GM19438 (cell line): Measurements from ENCODE around the gene POLG2.
"Not testable (repeated sequence)": the region's sequence is repeated elsewhere in the genome, so short reads cannot be mapped to it uniquely, and the experiment has no call there.

Source experiments
- ATAC-seq: cut with Tn5 transposase; IDR thresholded peaks from one replicate; pipeline ENCODE4 v1.9.1; 2021; ENCODE audit warnings: low read depth; ENCODE audit not compliant: unreplicated experiment

Gene POLG2

GRCh38 chr17:64506201-64506575 lies 9.3 kb upstream of the POLG2 start, which contains the start of gene DDX5:
Gene DDX5 (minus strand): TSS chr17:64506289. CDS start chr17:64506119, 170 bp downstream.
- ATAC-seq = peak; percentile 58

DNA sequence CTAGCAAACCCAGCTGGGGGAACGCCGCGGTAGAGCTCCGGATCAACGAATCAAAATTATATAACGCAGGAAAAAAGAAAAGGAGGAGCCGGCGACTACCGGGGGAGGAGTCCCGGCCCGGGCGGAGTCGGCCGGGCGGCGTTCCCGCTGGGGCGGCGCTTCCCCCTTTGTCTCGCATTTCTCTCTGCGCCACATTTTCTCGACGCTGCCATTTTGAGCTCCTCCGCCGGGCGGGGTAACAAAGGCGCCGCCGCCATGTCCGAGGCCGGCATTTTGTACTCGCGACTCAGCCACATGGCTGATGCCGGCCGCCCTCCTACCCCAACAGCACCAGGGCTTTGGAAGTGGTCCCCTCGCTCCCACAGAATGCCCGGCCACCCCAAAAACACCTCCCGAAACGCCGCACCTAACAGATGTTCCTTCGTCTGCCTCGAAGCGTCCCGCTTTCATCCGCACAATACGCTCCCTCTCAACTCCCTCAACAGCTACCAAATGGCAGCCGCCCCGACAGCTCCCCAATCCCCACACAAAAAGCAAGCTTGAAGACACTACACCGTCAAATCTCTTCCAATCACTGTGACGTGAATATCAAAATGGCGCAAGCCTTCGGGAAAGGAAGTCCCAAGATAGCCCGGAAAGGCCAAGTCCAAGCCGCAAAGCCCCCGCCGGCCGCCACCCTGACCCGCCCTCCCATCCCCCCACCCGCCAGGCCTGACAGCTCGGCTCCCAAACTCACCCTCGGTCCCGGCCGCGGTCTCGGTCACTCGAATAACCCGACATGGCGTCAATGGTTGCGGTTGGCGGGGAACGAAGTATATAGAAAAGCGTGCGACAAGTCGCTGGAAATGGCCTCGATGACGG lies 8.7 kb upstream of the POLG2 start:
- no peak for ATAC-seq

DNA sequence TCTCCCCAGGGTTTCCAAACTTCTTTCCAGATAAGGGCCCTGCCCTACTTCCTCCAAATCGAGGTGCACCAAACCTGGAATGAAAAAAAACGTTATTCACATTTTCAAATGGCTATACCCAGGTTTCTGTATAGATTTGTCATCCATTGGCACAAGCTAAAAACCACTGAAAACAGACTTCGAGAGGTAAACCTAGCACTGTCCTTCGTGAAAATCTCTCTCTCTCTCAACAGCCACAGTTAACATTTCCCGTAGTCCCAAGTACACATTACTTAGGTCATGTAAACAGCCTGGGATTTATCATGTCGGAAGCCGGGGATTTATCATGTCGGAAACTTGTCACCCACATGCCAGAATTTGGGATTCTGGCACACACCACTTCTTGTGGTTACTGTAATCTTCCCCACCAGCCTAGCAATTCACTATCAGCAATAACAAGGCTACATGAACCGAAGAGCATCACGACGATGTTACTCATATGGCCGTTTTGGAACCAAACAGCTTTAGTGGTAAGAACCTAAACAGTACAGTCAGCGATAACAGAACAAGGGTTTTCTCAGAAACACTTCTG lies 8.0 kb upstream of the POLG2 start:
- ATAC-seq = no peak

DNA sequence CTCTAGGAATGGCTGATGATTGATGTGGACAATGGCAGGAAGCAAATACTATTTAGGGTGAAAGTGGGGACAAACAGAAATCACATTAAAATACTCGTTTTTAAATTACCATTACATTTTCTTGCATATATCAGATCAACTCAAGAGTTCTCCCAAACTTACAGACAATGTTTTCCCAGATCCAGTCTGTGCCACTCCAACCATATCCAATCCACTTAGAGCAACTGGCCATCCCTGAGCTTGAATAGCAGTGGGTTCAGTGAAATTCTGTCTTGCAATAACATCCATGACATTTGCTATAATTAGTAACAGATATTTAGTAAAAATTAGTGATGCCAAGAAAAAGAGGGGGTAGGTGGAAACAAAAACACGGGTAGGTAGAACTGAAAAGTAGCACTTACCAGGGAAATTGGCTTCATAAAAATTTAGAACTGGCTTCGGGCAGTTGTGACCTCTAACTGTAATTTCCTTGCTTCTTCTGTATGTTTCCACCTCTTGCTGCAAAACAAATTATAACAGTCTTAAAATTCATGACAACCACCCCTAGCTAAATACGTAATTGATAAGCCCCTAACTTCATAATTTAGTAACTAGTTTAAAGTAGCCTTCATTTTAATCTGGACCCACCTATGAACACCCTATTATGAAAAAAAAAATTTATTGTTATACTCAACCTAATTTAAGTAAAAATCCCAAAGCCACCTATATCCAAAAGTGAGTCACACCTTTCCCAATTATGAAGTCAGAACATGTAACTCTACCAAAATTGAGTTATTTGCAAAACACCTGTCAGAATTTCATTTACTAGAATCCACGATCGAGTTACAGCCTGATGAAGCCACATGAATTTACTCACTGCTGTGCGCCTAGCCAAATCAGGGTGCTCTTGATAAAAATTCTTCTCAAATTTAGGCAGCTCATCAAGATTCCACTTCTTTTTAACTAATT lies 7.2 kb upstream of the POLG2 start:
- ATAC-seq = no peak

DNA sequence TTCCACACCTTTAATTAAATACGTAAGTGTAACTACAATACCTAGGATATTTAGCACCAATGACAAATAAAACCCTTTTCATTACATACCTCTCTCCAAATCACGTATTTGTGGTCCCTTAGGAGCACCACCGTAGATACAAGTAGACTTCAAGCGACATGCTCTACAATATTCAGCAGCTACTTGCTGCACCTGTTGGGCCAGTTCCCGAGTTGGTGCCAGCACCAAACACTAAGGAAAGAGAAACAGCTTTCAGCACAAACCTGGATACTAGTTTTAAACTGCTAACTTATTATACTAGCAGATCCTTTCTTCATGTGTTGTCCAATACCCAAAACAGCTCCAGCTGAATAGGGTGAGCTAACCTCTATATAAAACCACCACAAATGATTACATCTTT lies 6.5 kb upstream of the POLG2 start:
- no peak for ATAC-seq

DNA sequence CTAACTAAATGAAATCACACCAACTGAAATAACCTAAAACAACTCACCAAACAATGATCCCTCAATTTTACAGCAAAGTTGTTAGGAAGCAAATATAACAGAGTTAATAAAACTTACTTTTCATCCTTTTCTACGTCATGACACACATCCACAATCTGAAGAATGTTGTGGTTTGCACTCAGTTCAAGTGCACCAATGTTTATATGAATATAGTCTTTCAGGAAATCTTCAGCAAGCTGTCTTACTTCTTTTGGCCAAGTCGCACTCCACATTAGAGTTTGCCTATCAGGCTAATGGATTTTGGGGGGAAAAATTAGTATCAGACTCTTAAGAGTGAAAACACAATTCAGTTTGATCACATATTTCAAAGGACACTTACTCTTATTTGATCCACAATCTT lies 6.0 kb upstream of the POLG2 start:
- no peak for ATAC-seq

DNA sequence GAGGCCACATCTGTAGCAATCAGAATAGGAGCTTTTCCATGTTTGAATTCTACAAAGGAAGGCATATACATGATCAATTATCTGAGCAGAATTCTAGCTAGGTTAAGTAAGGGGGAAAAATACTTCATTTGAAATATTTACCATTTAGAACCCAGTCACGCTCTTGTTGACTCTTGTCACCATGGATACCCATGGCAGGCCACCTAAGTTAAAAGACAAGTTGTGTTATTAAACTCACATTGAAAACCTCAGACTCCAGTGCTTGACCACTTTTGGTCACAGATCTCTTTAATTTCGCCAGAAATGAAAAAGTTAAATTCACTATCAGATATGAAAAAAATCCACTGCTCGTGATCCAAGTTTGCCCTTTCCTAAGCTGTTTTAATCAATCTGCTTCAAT lies 5.2 kb upstream of the POLG2 start:
- no peak for ATAC-seq

DNA sequence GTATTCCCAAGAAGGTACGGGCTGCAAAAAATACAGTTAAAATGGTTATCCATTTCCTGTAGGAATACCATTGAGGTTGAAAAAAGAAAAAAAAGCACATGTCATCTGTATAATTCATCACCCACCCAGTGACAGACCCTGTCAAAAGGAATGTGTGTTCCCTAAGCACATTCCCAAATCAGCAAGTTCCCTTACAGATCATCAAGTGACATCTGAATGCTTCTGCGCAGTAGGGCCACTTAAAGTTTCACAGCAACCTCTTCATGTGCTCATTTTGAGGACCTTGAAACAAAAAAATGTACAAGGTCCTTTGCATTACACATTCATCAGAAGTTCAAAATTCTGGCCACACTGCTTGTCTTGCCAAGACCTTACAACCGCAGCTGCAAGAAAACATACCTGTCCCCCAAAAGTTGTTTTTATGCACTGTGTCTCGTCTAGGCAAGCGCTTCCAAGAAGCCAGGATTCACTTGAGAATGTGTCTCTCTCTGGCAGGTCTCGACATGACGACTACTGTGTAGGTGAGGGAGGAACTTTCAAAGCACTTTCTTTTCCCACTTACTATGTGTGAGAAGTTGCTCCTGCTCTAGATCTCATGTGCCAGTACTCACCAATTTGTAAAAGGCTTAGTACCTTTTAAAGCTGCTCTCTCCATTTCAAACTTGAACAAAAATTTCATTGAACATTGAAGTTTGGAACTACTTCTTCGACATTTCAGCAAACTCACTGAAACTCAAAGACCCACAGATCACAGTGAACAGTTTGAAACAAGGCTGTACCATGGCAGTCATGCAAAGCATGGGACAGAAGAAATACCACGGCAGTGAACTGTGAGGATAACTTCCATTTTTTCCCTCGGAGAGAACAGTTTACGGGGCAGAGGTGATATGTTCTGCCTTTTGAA lies 4.3 kb upstream of the POLG2 start:
- no peak for ATAC-seq

DNA sequence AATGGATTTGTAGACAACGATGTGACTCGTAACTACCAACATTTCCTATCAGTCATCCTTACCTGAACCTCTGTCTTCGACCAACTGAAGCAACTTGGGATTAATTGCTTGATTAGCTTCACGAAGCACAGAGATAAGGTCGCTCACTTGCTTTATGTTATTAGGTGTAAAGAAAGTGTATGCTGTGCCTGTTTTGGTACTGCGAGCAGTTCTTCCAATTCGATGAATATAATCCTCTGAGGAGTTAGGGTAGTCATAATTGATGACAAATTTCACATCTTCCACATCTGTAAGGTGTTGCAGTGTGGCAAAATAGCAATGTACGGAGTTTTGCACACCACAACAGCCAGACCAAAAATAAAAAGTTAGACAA lies 3.6 kb upstream of the POLG2 start:
- ATAC-seq = no peak

- no peak for ATAC-seq
Measured at GRCh38 chr17:64499805-64500486, 3.1 kb upstream of the POLG2 start.

GRCh38 chr17:64498308-64499203 lies 1.7 kb upstream of the POLG2 start:
- ATAC-seq = no peak

DNA sequence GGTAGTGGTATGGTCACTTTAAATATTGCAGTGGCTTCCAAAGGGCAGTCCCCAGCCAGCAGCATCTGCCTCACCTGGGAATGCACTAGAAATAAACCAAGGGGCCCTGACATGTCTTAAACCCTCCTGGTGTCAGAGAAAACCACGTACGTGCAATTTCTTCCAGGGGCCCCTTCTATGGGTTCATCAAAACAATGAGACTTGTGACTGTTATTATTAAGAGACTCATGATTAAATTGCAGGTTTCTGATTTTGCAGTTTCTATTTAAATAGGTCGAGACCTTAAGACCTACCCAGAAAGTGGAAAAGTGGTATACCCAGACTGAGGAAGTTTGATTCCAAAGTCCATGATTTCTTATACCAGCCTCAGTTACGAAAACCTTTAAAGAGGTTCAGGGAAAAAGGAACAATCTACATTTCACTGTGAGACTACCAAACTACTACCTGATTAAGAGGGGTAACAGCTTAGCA lies 746 bp upstream of the POLG2 start:
- ATAC-seq = no peak

GRCh38 chr17:64496348-64496785 lies 487 bp downstream of the POLG2 start:
- no peak for ATAC-seq

- ATAC-seq = not testable (repeated sequence)
Measured at GRCh38 chr17:64495300-64495699, 1.6 kb downstream of the POLG2 start.

DNA sequence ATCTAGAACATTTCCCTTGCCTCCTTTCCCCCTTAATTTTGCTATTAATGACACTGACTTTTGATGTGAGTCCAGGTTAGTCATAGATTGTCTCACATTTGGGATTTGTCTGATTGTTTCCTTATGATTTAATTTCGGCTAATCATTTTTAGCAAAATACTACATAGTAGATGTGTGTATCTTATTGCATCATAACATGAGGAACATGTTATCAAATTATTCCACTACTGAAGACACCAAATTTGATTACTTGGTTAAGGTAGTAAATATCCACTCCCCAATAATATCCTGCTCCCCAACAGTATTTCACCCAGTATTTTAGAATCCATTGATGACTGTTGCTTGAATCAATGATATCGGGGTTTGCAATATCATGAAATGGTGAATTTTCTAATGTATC lies 2.7 kb downstream of the POLG2 start:
- no peak for ATAC-seq

- no peak for ATAC-seq
Measured at GRCh38 chr17:64492481-64493109, 4.3 kb downstream of the POLG2 start.

- ATAC-seq = no peak
Measured at GRCh38 chr17:64491994-64492393, 4.9 kb downstream of the POLG2 start.
